Mesendoderm (in vitro differentiated cells): ENCODE data around the gene APIP.

Experiments used
- DNase-seq: peaks from one replicate; pipeline ENCODE4 v3.0.0; 2013
- H2AK5ac ChIP-seq: 2 replicates; pipeline ENCODE4 v1.6.1; 2013; ENCODE audit warnings: low read length, inconsistent platforms
- H2BK120ac ChIP-seq: 2 replicates; pipeline ENCODE4 v1.6.1; 2013; ENCODE audit warnings: low read depth, mild to moderate bottlenecking, low read length, moderate library complexity, mixed read lengths
- H2BK15ac ChIP-seq: replicated peaks from 2 replicates; pipeline ENCODE4 v1.6.1; 2013; ENCODE audit warnings: low read depth, mild to moderate bottlenecking, moderate library complexity
- H2BK5ac ChIP-seq: 2 replicates; pipeline ENCODE4 v1.6.1; 2013; ENCODE audit warnings: low read length, inconsistent platforms
- H3K18ac ChIP-seq: 2 replicates; pipeline ENCODE4 v1.6.1; 2013; ENCODE audit warnings: mild to moderate bottlenecking, low read length, mixed read lengths
- H3K23ac ChIP-seq: one replicate; pipeline ENCODE4 v1.6.1; 2013; ENCODE audit warnings: low read length
- H3K27ac ChIP-seq: 2 replicates; pipeline ENCODE4 v1.5.1; 2013; ENCODE audit warnings: low read depth, mild to moderate bottlenecking, inconsistent platforms, low read length, moderate library complexity
- H3K27me3 ChIP-seq: 2 replicates; pipeline ENCODE4 v1.6.1; 2013; ENCODE audit warnings: low read length, control low read depth, mild to moderate bottlenecking, inconsistent platforms; ENCODE audit not compliant: insufficient read depth, poor library complexity
- H3K36me3 ChIP-seq: 2 replicates; pipeline ENCODE4 v1.6.1; 2013; ENCODE audit warnings: low read length, inconsistent platforms; ENCODE audit not compliant: control insufficient read depth, insufficient read depth
- H3K4ac ChIP-seq: one replicate; pipeline ENCODE4 v1.6.1; 2013; ENCODE audit warnings: low read depth, mild to moderate bottlenecking, low read length, moderate library complexity
- H3K4me1 ChIP-seq: 2 replicates; pipeline ENCODE4 v1.6.1; 2013; ENCODE audit warnings: low read depth, low read length, inconsistent platforms; ENCODE audit not compliant: control insufficient read depth
- H3K4me2 ChIP-seq: 2 replicates; pipeline ENCODE4 v1.6.1; 2013; ENCODE audit warnings: low read length
- H3K4me3 ChIP-seq: 2 replicates; pipeline ENCODE4 v1.5.1; 2013; ENCODE audit warnings: mild to moderate bottlenecking, low read length
- H3K56ac ChIP-seq: one replicate; pipeline ENCODE4 v1.6.1; 2013; ENCODE audit warnings: low read length
- H3K79me1 ChIP-seq: 2 replicates; pipeline ENCODE4 v1.6.1; 2013; ENCODE audit warnings: low read length, inconsistent platforms
- H3K79me2 ChIP-seq: 2 replicates; pipeline ENCODE4 v1.6.1; 2013; ENCODE audit warnings: mild to moderate bottlenecking, low read length; ENCODE audit not compliant: control insufficient read depth, insufficient read depth
- H3K9ac ChIP-seq: 2 replicates; pipeline ENCODE4 v1.6.1; 2013; ENCODE audit warnings: low read length, inconsistent platforms
- H4K5ac ChIP-seq: one replicate; pipeline ENCODE4 v1.6.1; 2013; ENCODE audit warnings: low read length
- H4K8ac ChIP-seq: one replicate; pipeline ENCODE4 v1.6.1; 2013; ENCODE audit warnings: low read depth, mild to moderate bottlenecking, control low read depth, low read length, moderate library complexity
- WGBS: extraction: QIAGEN DNeasy Blood & Tissue Kit; methylation state at CpG from one replicate; pipeline ENCODE4 v1.1.7; 2013; ENCODE audit warnings: low lambda C conversion rate, missing lambda C conversion rate; ENCODE audit not compliant: insufficient coverage; ENCODE audit errors: extremely low coverage; 5-methylcytosine and 5-hydroxymethylcytosine counted together

Gene APIP

GRCh38 chr11:34843271-34843670, 72.9 kb downstream of the APIP start:
- Histone ChIP-seq H3K4me1 (no peaks in the 10 kb centered on the region), H2BK5ac (no peak overlapping the region), H3K27ac (no peak overlapping the region), H3K18ac (no peak overlapping the region), H2BK15ac (no peak overlapping the region), H3K36me3 (no peaks in the 10 kb centered on the region), H3K23ac (no peak overlapping the region), H3K4ac (no peak overlapping the region), H3K56ac (no peak overlapping the region), H4K5ac (no peak overlapping the region), H2BK120ac (no peak overlapping the region), H4K8ac (no peak overlapping the region), H3K27me3 (no peaks in the 10 kb centered on the region), H3K79me2 (no peaks in the 10 kb centered on the region), H3K4me2 (no peak overlapping the region), H3K79me1 (no peaks in the 10 kb centered on the region), H3K9ac (no peak overlapping the region), H2AK5ac (no peak overlapping the region), H3K4me3 (no peak overlapping the region)
- no peak for DNase-seq

DNA sequence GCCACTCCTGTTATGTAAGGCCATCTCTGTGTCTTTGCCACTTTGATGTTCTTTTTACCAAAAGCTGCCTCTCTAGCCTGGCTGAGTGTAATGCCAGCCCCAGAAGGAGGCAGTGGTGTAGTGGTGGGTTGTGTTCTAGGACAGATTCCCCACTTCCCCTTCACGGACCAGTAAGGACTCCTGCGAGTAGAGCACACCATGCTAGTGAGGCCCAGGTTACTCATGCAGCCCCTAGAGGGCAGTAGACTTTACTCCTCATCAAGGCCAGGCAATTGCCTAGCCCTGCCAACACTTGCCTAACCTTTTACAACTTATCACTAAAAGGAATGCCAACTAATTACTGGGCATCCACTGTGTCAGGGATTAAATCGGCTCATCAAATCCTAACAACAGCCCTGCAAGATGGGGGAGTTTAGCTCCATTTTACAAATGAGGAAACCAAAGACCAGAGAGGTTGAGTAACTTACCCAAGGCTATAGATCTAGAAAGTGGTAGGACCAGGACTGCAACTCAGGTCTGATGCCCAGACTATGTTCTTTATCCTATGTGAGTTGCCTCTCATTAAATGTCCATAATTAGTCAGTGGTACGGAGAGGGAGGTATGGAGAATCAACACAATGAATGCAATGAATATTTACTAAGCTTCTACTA, 75.3 kb downstream of the APIP start:
- Histone ChIP-seq H2BK5ac (no peak overlapping the region), H3K4ac (no peak overlapping the region), H3K18ac (no peak overlapping the region), H4K8ac (no peak overlapping the region), H3K56ac (no peak overlapping the region), H2AK5ac (no peak overlapping the region), H3K23ac (no peak overlapping the region), H3K27me3 (no peaks in the 10 kb centered on the region), H4K5ac (no peak overlapping the region), H3K27ac (no peak overlapping the region), H2BK120ac (no peak overlapping the region), H2BK15ac (no peak overlapping the region), H3K36me3 (no peaks in the 10 kb centered on the region), H3K9ac (no peak overlapping the region), H3K4me2 (no peak overlapping the region), H3K79me2 (no peaks in the 10 kb centered on the region), H3K4me1 (no peaks in the 10 kb centered on the region), H3K4me3 (no peak overlapping the region), H3K79me1 (no peaks in the 10 kb centered on the region)
- peak; percentile 82 for DNase-seq
- no CpG with 5 or more reads among the region's 4 CpGs for WGBS

DNA sequence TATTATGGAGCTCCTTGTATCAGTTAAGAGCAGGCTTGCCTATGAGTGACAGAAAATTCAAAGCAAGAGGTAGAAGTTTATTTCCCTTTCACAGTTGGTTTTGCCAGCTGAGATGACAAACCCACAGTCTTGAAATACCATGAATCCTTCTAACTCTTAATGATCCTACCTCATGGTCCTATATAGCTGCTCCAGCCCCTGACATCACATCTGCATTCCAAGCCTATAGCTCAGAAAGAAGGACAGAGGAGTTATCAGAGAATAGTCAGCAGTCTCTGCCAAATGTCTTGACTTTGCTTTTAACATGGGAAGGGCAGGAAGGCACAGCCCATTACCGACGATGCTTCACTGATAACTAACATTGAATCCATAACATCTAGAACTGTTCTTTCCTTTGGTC, 76.2 kb downstream of the APIP start:
- no peak overlapping the region for H4K8ac ChIP-seq
- WGBS: no CpG with 5 or more reads among the region's 2 CpGs
- H2BK5ac ChIP-seq: no peak overlapping the region
- H3K4me2 ChIP-seq: no peak overlapping the region
- H3K4ac ChIP-seq: no peak overlapping the region
- no peak overlapping the region for H3K18ac ChIP-seq
- H3K79me1 ChIP-seq: no peaks in the 10 kb centered on the region
- H3K4me1 ChIP-seq: no peaks in the 10 kb centered on the region
- H3K56ac ChIP-seq: no peak overlapping the region
- H4K5ac ChIP-seq: no peak overlapping the region
- no peaks in the 10 kb centered on the region for H3K79me2 ChIP-seq
- no peak for DNase-seq
- H2BK15ac ChIP-seq: no peak overlapping the region
- no peak overlapping the region for H3K9ac ChIP-seq
- H3K4me3 ChIP-seq: no peak overlapping the region
- H2AK5ac ChIP-seq: no peak overlapping the region
- H3K27me3 ChIP-seq: no peaks in the 10 kb centered on the region
- H3K36me3 ChIP-seq: no peaks in the 10 kb centered on the region
- H3K23ac ChIP-seq: no peak overlapping the region
- H2BK120ac ChIP-seq: no peak overlapping the region
- H3K27ac ChIP-seq: no peak overlapping the region

GRCh38 chr11:34836958-34837856, 79.0 kb downstream of the APIP start:
- no peak overlapping the region for H2BK5ac ChIP-seq

DNA sequence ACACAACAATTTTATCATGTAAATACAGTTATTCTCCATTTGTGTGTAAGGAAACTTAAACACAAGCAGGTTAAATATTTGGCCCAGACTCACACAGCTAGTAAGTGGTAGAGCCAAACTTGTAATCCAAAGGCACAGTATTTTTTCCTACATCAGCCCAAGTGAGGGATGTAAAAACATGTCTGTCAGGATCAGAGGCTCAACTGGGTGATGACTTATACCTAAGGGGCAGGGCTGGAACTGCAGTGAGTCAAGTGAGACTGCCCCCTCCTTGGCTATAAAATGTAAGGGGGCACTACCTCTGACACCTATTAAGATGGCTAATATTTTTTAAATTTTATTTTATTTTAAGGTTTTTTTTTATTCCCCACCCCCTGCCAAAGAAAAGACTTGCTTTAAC, 82.6 kb downstream of the APIP start:
- Histone ChIP-seq H3K9ac (no peak overlapping the region), H3K18ac (no peak overlapping the region), H2BK120ac (no peak overlapping the region), H4K8ac (no peak overlapping the region), H3K4me3 (no peak overlapping the region), H3K79me1 (no peaks in the 10 kb centered on the region), H3K27me3 (no peaks in the 10 kb centered on the region), H3K36me3 (no peaks in the 10 kb centered on the region), H3K27ac (no peak overlapping the region), H4K5ac (no peak overlapping the region), H3K4me2 (no peak overlapping the region), H2BK5ac (no peak overlapping the region), H3K4ac (no peak overlapping the region), H3K4me1 (peaks cover 6% of the 10 kb centered on the region), H2AK5ac (no peak overlapping the region), H3K23ac (no peak overlapping the region), H3K56ac (no peak overlapping the region), H2BK15ac (no peak overlapping the region), H3K79me2 (no peaks in the 10 kb centered on the region)
- DNase-seq: no peak

More at GRCh38 chr11:34836958-34837856, 79.0 kb downstream of the APIP start:
- Histone ChIP-seq H3K27ac (no peak overlapping the region), H3K27me3 (no peaks in the 10 kb centered on the region), H3K36me3 (no peaks in the 10 kb centered on the region), H3K4me1 (no peaks in the 10 kb centered on the region), H3K18ac (no peak overlapping the region), H3K4me2 (no peak overlapping the region), H2BK15ac (no peak overlapping the region), H3K4me3 (no peak overlapping the region), H3K56ac (no peak overlapping the region), H4K8ac (no peak overlapping the region), H3K79me1 (no peaks in the 10 kb centered on the region), H3K79me2 (no peaks in the 10 kb centered on the region), H2BK120ac (no peak overlapping the region), H3K4ac (no peak overlapping the region), H3K9ac (no peak overlapping the region), H3K23ac (no peak overlapping the region), H4K5ac (no peak overlapping the region), H2AK5ac (no peak overlapping the region)
- WGBS: no CpG with 5 or more reads among the region's 4 CpGs
- DNase-seq: peak; percentile 68
